HG02588 (cell line): ENCODE results near the gene PLD1.
A peak's percentile ranks its signal among the peaks of the same experiment; 100 is the strongest.

Source experiments
- ATAC-seq: cut with Tn5 transposase; IDR thresholded peaks from one replicate; pipeline ENCODE4 v1.9.1; 2021; ENCODE audit warnings: mild to moderate bottlenecking, moderate library complexity; ENCODE audit not compliant: unreplicated experiment

Gene PLD1

GRCh38 chr3:171839270-171839669 lies 29.0 kb upstream of the PLD1 start:
- ATAC-seq: no peak

GRCh38 chr3:171838218-171838720 lies 28.0 kb upstream of the PLD1 start:
- ATAC-seq: no peak

- ATAC-seq: no peak
Observed at GRCh38 chr3:171837698-171838097, 27.4 kb upstream of the PLD1 start.

GRCh38 chr3:171836855-171837254 lies 26.6 kb upstream of the PLD1 start:
- no peak for ATAC-seq

GRCh38 chr3:171835613-171836012 lies 25.3 kb upstream of the PLD1 start:
- ATAC-seq: no peak

GRCh38 chr3:171835116-171835515 lies 24.8 kb upstream of the PLD1 start:
- no peak for ATAC-seq

- ATAC-seq: no peak
Observed at GRCh38 chr3:171834461-171834801, 24.1 kb upstream of the PLD1 start.

- peak; percentile 63 for ATAC-seq
Observed at GRCh38 chr3:171833789-171834460, 23.6 kb upstream of the PLD1 start.

GRCh38 chr3:171832989-171833388 lies 22.7 kb upstream of the PLD1 start:
- no peak for ATAC-seq

- ATAC-seq: no peak
Observed at GRCh38 chr3:171831936-171832335, 21.7 kb upstream of the PLD1 start.

GRCh38 chr3:171830518-171830875 lies 20.2 kb upstream of the PLD1 start:
- no peak for ATAC-seq

GRCh38 chr3:171829841-171830517 lies 19.7 kb upstream of the PLD1 start:
- no peak for ATAC-seq

- ATAC-seq: no peak
Observed at GRCh38 chr3:171828902-171829770, 18.9 kb upstream of the PLD1 start.

- ATAC-seq: no peak
Observed at GRCh38 chr3:171827836-171828458, 17.7 kb upstream of the PLD1 start.

GRCh38 chr3:171827385-171827784 lies 17.1 kb upstream of the PLD1 start:
- no peak for ATAC-seq

GRCh38 chr3:171825222-171825828 lies 15.0 kb upstream of the PLD1 start:
- ATAC-seq: no peak

- no peak for ATAC-seq
Observed at GRCh38 chr3:171824824-171825221, 14.5 kb upstream of the PLD1 start.

- ATAC-seq: no peak
Observed at GRCh38 chr3:171824116-171824515, 13.8 kb upstream of the PLD1 start.

- ATAC-seq: peak; percentile 51
Observed at GRCh38 chr3:171822431-171823106, 12.3 kb upstream of the PLD1 start.

GRCh38 chr3:171821778-171822358 lies 11.6 kb upstream of the PLD1 start:
- no peak for ATAC-seq
